ENCODE results near the gene FXR2.

- TF ChIP-seq EZH2phosphoT487 (conservative IDR thresholded peaks at IDR 0.05; ENCODE audit: low read length) (no peak), CTCF (IDR thresholded peaks at IDR 0.05; ENCODE audit: insufficient read depth, low read length, poor library complexity, severe bottlenecking) (no peak)
These were observed 2.4 kb downstream of the FXR2 start for GRCh38 chr17:7612294-7612640.
